ENCODE results near the gene PPP1CB. TPM values are rescaled to one million over a fixed set of nuclear protein-coding genes. Genes with fewer than 3 reads are reported as not detected.

The PPP1CB gene
- total RNA-seq, 1 experiment from 2014 or later = 180 TPM

DNA sequence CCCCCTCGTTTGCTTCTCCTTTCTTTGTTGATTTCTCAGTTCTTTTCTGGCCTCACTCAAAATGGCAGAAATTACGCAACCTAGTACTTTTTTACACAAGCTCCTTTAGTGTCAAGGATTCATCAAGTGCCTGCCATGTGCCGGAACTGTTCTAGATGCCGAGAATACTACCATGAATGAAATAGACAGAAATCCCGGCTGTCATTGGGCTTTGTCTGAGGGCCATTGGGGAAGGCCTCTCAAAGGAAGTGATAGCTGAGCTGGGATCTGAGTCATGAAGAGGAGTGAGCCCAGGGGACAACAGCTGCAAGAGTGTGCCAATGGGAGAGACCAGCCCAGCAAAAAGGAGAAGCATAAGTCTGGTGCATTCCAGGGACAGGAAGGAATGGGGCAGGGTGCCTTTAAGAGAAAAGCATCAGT lies 34.3 kb upstream of the PPP1CB start:
- no peak overlapping the region for H3K4me3 ChIP-seq (ENCODE audit: low read depth in 2 of 2, low read length in 2 of 2)
- ATAC-seq = peak; percentile 36; the same call in 1 of the 2 replicates
- ChIA-PET POLR2A (no interaction called here), CTCF (no interaction called here)
- no peak for DNase-seq (ENCODE audit: low read depth, low spot score)
- H3K36me3 ChIP-seq (ENCODE audit: control insufficient read depth, insufficient read depth, low read length) = no peaks in the 10 kb centered on the region
- H3K4me1 ChIP-seq (ENCODE audit: control insufficient read depth, insufficient read depth, low read length) = peaks cover 4% of the 10 kb centered on the region
- TF ChIP-seq TCF7L2 (IDR thresholded peaks at IDR 0.05; ENCODE audit: low read depth, low read length) (no peak), SIN3A (IDR thresholded peaks at IDR 0.05; ENCODE audit: borderline replicate concordance, insufficient read depth, low read depth, low read length) (no peak)
- TF ChIP-seq, protein P1, sequence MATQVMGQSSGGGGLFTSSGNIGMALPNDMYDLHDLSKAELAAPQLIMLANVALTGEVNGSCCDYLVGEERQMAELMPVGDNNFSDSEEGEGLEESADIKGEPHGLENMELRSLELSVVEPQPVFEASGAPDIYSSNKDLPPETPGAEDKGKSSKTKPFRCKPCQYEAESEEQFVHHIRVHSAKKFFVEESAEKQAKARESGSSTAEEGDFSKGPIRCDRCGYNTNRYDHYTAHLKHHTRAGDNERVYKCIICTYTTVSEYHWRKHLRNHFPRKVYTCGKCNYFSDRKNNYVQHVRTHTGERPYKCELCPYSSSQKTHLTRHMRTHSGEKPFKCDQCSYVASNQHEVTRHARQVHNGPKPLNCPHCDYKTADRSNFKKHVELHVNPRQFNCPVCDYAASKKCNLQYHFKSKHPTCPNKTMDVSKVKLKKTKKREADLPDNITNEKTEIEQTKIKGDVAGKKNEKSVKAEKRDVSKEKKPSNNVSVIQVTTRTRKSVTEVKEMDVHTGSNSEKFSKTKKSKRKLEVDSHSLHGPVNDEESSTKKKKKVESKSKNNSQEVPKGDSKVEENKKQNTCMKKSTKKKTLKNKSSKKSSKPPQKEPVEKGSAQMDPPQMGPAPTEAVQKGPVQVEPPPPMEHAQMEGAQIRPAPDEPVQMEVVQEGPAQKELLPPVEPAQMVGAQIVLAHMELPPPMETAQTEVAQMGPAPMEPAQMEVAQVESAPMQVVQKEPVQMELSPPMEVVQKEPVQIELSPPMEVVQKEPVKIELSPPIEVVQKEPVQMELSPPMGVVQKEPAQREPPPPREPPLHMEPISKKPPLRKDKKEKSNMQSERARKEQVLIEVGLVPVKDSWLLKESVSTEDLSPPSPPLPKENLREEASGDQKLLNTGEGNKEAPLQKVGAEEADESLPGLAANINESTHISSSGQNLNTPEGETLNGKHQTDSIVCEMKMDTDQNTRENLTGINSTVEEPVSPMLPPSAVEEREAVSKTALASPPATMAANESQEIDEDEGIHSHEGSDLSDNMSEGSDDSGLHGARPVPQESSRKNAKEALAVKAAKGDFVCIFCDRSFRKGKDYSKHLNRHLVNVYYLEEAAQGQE (IDR thresholded peaks at IDR 0.05; ENCODE audit: insufficient read depth in 1 of 2, low read depth in 2 of 2, low read length in 1 of 2) = no peak
- intact Hi-C loops (cut with micrococcal nuclease; ENCODE audit: unreplicated experiment) = no loop called here
- no TSS peak for BruUV-seq (replicated peaks)
- peak overlapping the region; percentile 17; the same call in 1 of the 2 replicates for H3K27ac ChIP-seq (ENCODE audit: low read length)
- no peaks in the 10 kb centered on the region for H3K9me3 ChIP-seq (ENCODE audit: control insufficient read depth, insufficient read depth, low read depth, low read length)
- no peaks in the 10 kb centered on the region for H3K27me3 ChIP-seq (ENCODE audit: control insufficient read depth, insufficient read depth, low read length)
- in situ Hi-C loops (cut with HindIII; ENCODE audit: low pct_unique_long_range_greater_than_20kb, low sequenced_read_pairs) = no loop called here

DNA sequence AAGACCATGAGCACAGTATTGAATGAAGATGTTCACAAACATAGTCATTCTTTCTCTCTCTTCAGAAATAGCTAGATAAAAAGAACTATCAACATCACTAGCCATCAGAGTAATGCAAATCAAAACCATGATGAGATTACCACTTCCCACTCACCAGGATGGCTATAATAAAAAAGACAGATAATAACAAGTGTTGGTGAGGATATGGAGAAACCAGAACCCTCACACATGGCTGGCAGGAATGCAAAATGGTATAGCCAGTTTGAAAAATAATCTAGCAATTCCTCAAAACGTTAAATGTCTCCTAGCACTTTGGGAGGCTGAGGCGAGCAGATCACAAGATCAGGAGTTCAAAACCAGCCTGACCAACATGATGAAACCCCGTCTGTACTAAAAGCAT lies 31.3 kb upstream of the PPP1CB start:
- ATAC-seq (no peak), DNase-seq (ENCODE audit: low read depth, low spot score) (no peak)
- H3K27me3 ChIP-seq (ENCODE audit: control insufficient read depth, insufficient read depth, low read length) = no peaks in the 10 kb centered on the region
- no peak overlapping the region for H3K27ac ChIP-seq (ENCODE audit: low read length)
- H3K9me3 ChIP-seq (ENCODE audit: control insufficient read depth, insufficient read depth, low read depth, low read length) = no peaks in the 10 kb centered on the region
- BruUV-seq (replicated peaks) = no TSS peak
- no peak overlapping the region for H3K4me3 ChIP-seq (ENCODE audit: low read depth in 2 of 2, low read length in 2 of 2)
- in situ Hi-C loops (cut with HindIII; ENCODE audit: low pct_unique_long_range_greater_than_20kb, low sequenced_read_pairs) = no loop called here
- no peak for TF ChIP-seq SIN3A (IDR thresholded peaks at IDR 0.05; ENCODE audit: borderline replicate concordance, insufficient read depth, low read depth, low read length)
- CTCF ChIA-PET = no interaction called here
- intact Hi-C loops (cut with micrococcal nuclease; ENCODE audit: unreplicated experiment) = no loop called here
- no peaks in the 10 kb centered on the region for H3K36me3 ChIP-seq (ENCODE audit: control insufficient read depth, insufficient read depth, low read length)
- peaks cover 4% of the 10 kb centered on the region for H3K4me1 ChIP-seq (ENCODE audit: control insufficient read depth, insufficient read depth, low read length)
- POLR2A ChIA-PET = no interaction called here

DNA sequence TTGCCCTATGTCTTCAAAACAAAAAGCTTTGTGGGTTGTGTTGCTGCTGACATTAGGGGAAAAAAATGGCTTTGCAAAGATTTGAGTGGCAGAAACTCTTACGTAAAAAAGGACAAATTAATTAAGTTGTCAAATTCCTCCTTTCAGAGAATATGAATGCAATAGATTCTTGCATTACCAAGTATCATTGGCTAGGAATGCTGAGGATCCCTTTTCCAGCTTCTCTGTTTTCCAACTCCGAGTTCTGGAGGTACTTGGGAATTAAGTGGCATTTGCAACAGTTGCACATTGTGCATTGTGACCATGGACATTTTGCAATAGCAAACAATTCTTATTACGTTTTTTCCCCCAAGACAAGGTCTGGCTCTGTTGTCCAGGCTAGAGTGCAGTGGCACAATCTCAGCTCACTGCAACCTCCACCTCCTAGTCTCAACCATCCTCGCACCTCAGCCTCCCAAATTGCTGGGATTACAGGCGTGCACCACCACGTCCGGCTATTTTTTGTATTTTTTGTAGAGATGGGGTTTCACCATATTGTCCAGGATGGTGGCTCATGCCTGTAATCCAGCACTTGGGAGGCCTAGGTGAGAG lies 29.9 kb upstream of the PPP1CB start:
- CTCF ChIA-PET = no interaction called here
- no TSS peak for BruUV-seq (replicated peaks)
- H3K4me1 ChIP-seq (ENCODE audit: control insufficient read depth, insufficient read depth, low read length) = peaks cover 4% of the 10 kb centered on the region

More for the DNA sequence above, 29.9 kb upstream of the PPP1CB start:
- ATAC-seq (no peak), DNase-seq (ENCODE audit: low read depth, low spot score) (no peak)
- intact Hi-C loops (cut with micrococcal nuclease; ENCODE audit: unreplicated experiment) (no loop called here), in situ Hi-C loops (cut with HindIII; ENCODE audit: low pct_unique_long_range_greater_than_20kb, low sequenced_read_pairs) (no loop called here)
- no peak overlapping the region for H3K27ac ChIP-seq (ENCODE audit: low read length)
- no peaks in the 10 kb centered on the region for H3K27me3 ChIP-seq (ENCODE audit: control insufficient read depth, insufficient read depth, low read length)
- H3K9me3 ChIP-seq (ENCODE audit: control insufficient read depth, insufficient read depth, low read depth, low read length) = no peaks in the 10 kb centered on the region
- TF ChIP-seq, protein P2, sequence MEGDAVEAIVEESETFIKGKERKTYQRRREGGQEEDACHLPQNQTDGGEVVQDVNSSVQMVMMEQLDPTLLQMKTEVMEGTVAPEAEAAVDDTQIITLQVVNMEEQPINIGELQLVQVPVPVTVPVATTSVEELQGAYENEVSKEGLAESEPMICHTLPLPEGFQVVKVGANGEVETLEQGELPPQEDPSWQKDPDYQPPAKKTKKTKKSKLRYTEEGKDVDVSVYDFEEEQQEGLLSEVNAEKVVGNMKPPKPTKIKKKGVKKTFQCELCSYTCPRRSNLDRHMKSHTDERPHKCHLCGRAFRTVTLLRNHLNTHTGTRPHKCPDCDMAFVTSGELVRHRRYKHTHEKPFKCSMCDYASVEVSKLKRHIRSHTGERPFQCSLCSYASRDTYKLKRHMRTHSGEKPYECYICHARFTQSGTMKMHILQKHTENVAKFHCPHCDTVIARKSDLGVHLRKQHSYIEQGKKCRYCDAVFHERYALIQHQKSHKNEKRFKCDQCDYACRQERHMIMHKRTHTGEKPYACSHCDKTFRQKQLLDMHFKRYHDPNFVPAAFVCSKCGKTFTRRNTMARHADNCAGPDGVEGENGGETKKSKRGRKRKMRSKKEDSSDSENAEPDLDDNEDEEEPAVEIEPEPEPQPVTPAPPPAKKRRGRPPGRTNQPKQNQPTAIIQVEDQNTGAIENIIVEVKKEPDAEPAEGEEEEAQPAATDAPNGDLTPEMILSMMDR (IDR thresholded peaks at IDR 0.05) = no peak
- TF ChIP-seq, protein P1 (IDR thresholded peaks at IDR 0.05; ENCODE audit: insufficient read depth in 1 of 2, low read depth in 2 of 2, low read length in 1 of 2) = no peak
- no peak for TF ChIP-seq TCF7L2 (IDR thresholded peaks at IDR 0.05; ENCODE audit: low read depth, low read length)
- TF ChIP-seq POLR2AphosphoS5 (IDR thresholded peaks at IDR 0.05; ENCODE audit: low read depth, low read length) = no peak
- TF ChIP-seq SIN3A (IDR thresholded peaks at IDR 0.05; ENCODE audit: borderline replicate concordance, insufficient read depth, low read depth, low read length) = no peak
- no peaks in the 10 kb centered on the region for H3K36me3 ChIP-seq (ENCODE audit: control insufficient read depth, insufficient read depth, low read length)
- POLR2A ChIA-PET = interaction anchor here (0.7 kb wide), 1 partner anchor 9 kb away, joined by 4 read pairs; no protein-coding TSS in a partner anchor
- H3K4me3 ChIP-seq (ENCODE audit: low read depth in 2 of 2, low read length in 2 of 2) = no peak overlapping the region
